T follicular helper cell (primary cell): ENCODE data around the gene ROPN1B.

Experiments
- DNase-seq: peaks from one replicate; pipeline ENCODE4 v3.0.0-alpha.2; 2020; ENCODE audit warnings: low read depth

ROPN1B gene

GRCh38 chr3:126005951-126006350 lies 37.0 kb downstream of the ROPN1B start:
- DNase-seq = no peak

GRCh38 chr3:126008219-126008618 lies 39.2 kb downstream of the ROPN1B start:
- no peak for DNase-seq

DNA sequence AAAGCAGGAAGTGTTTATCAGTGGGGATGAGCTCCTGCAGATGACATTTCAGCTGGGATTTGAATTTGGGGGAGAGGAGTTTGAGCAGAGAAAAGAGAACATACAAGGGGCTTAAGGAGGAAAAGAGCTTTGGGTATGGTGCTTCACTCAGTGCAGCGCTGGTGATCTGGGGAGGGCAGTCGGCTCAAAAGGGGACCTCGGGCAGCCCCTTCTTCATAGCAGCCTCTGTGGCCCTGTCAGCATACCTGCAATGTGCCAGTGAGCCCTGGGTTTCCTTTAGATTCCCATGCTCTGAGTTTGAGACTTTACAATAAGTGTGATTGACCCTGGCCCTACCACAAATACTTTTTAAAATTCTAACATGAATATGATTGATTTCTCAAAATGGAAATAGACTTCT lies 40.2 kb downstream of the ROPN1B start:
- no peak for DNase-seq

DNA sequence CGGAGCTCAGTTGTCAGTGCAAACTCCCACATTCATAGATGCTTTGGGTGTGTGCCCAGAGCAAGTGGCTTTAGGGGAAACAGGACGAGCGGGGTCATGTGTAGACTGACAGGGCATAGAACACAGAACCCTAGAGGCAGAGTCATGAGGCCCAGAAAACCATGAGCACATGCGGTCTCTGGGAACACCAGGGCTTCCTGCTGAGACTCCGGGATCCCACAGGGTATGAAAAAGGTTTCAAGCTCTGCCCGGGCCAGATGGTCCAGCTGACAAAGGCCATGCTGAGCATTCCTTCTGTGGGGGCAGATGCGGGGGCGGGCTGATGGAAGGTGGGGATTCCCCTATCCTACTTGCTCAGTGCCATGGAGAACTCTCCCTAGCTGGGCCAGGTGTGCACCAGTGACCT lies 44.8 kb downstream of the ROPN1B start:
- DNase-seq = no peak

GRCh38 chr3:126014252-126014651 lies 45.3 kb downstream of the ROPN1B start:
- no peak for DNase-seq

GRCh38 chr3:126015075-126015474 lies 46.1 kb downstream of the ROPN1B start:
- DNase-seq = no peak

- no peak for DNase-seq
Observed at GRCh38 chr3:126016616-126017015, 47.6 kb downstream of the ROPN1B start.

- no peak for DNase-seq
Observed at GRCh38 chr3:126017362-126017761, 48.4 kb downstream of the ROPN1B start.

- DNase-seq = no peak
Observed at GRCh38 chr3:126018545-126018944, 49.6 kb downstream of the ROPN1B start.

DNA sequence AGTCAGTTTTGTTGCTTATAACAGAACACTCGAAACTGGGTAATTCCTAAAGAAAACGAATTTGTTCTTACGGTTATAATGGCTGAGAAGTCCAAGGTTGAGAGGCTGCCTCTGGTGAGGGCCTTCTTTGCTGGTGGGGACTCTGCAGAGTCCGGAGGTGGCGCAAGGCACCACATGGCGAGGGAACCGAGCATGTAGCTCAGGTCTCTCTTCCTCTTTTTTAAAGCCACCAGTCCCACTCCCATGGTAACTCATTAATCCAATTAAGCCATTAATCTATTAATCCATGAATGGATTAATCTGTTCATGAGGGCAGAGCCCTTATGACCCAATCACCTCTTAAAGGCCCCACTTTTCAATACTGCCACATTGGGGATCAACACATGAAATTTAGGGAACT lies 50.0 kb downstream of the ROPN1B start:
- no peak for DNase-seq

GRCh38 chr3:126019683-126020082 lies 50.7 kb downstream of the ROPN1B start:
- no peak for DNase-seq

- DNase-seq = no peak
Observed at GRCh38 chr3:126021224-126021623, 52.2 kb downstream of the ROPN1B start.

- no peak for DNase-seq
Observed at GRCh38 chr3:126021702-126022101, 52.7 kb downstream of the ROPN1B start.

- no peak for DNase-seq
Observed at GRCh38 chr3:126022741-126023359, 53.9 kb downstream of the ROPN1B start.

DNA sequence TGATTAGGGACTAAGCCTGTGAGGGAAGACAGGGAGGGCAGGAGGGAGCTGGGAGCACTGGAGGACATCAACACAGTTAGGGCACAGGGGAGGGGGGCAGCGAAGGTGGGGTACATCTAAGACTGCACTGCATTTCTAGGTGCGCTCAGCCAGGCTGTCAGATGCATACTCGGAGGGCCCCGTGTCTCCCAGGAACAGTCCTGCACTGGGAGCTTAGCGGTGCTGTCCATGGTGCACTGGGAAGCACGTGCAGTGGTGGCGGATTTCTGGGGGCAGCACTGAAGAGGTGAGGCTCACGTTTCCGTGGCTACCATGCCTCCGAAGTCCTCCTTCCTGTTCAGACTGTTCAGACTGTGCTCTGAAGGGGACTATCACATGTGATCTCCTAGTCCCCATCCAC lies 54.4 kb downstream of the ROPN1B start:
- DNase-seq = no peak

DNA sequence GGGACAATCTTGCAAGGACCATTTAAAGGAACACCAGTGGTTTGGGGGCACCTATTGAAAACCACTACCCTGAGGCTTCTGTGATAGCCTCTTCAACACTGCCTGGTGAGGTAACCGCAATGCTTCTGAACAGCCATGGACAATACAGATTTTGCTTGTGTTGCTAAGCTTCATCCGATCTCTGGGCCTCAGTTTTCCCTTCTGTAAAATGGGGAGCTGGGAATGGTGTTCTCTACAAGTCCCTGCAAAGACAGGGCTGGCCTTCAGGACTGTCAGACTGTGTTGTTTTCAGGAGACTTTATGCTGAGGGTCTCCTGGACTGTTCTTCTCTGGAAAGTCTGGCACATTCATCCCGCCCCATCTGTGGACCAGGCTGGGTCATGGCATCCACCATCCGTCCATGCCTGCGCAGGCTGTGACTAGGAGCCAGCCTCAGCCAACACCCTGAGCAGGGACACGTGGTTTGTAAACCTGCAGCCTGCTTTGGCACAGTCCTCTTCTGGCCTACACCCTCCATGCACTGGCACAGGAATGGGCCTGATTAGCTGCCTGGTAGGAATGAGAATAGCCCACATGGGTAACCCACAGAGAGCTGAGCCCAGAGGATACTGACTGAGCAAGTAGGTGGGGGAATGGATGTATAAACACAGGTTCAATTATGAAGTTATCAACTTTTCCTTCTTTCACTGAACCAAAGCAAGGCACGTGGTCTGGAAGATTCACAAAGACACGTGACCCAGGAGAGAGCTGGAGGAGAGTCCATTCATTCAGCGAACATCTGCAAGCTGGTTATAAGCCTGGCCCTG lies 55.3 kb downstream of the ROPN1B start:
- DNase-seq = no peak

- no peak for DNase-seq
Observed at GRCh38 chr3:126025116-126025729, 56.2 kb downstream of the ROPN1B start.

GRCh38 chr3:126025862-126026261 lies 56.9 kb downstream of the ROPN1B start:
- no peak for DNase-seq

GRCh38 chr3:126026277-126026751 lies 57.3 kb downstream of the ROPN1B start:
- DNase-seq = no peak

DNA sequence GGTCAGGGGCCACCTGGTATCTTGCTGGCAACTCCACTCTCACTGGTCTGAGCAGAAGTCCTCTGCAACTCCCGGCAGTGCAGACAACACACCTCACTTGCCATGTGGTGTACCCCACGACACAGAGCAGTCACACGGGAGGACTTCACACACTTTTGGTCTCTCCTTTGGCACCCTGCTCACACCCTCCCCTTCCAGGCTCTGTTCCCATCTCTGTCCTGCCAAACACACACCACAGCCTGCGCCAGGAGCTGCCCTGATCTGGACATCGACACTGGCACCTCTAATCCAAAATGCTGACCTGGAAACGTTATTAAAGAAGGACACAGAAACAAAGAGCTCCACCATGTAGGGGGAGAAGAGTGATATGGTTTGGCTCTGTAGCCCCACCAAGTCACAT lies 57.8 kb downstream of the ROPN1B start:
- DNase-seq = no peak

DNA sequence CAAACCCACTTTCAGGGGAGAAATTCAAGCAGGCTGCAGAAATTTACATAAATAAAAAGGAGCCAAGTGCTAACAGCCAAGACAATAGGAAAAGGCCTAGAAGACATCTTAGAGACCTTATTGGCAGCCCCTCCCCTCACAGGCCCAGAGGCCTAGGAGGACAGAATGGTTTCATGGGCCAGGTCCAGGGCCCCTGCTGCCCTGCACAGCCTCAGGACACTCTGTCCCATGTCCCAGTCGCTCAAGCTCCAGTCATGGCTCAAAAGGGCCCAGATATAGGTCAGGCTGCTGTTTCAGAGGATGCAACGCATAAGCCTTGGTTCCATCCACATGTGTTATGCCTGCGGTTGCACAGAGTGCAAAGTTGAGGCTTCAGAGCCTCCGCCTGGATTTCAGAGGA lies 59.1 kb downstream of the ROPN1B start:
- no peak for DNase-seq

GRCh38 chr3:126029241-126029640 lies 60.3 kb downstream of the ROPN1B start:
- DNase-seq = no peak

DNA sequence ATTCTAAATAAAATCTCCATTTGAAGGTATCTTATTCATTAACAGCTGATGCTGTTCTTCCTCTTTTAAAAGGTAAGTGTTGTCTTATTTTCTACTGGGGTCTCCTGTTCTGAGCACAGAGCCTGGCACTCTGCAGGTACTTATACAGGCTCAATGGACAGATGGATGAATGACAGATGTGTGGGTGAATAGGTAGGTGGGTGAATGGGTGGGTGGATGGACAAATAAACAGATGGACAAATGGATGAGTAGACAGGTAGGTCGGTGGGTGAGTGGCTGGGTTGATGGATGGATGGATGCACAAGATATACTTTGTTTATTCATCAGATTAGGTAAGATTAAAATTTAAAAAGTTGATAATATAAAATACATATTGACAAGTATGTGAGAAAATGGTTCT lies 61.5 kb downstream of the ROPN1B start:
- DNase-seq = no peak
